Measurements from ENCODE around the gene SETD1A.

Gene SETD1A

DNA sequence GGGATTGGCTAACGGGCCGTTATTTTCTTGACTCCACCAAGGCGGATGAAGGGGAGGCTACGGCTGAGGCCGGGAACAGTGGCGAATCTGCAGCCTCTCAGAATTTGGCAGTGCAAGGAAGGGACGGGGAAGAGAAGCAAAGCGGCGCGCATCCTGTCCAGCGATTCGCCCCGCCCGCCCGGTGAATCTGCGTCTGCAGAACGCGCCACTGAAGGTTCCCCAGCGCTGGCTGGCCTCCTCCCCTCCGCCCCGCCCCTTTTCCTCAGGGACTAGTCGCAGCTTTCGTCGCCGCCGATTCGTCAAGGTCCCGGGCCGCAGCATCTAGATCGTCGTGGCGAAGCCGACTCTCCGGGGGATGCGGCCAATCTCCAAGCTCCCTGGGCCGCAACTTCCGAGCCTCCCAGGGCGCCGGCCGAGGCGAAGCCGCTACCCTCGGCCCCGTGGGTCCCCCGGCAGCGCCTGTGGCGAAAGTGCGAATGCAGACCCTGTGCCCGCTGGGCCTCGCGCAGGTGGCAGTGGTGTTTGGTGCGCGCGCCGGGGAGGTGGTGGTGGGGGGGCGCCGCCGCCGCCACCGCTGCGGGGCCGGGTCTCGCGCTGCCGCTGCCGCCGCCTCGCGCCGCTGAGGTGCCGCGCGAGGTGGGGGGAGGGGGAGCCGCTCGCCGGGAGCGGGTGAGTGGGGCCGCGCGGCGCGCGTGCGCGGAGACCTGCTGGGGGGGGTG is at the start of gene SETD1A:
Gene SETD1A, plus strand, starts transcription at position 299 of the 719 bp plus-strand sequence. CDS start 978 bp downstream, outside the sequence.
- peak; percentile 96 for DNase-seq (ENCODE audit: low read depth)

- DNase-seq (ENCODE audit: low read depth) = no peak
Observed at GRCh38 chr16:30910427-30911029, 47.0 kb upstream of the SETD1A start.

- no peak for DNase-seq (ENCODE audit: low read depth)
Observed at GRCh38 chr16:30912794-30913412, 44.7 kb upstream of the SETD1A start.

DNA sequence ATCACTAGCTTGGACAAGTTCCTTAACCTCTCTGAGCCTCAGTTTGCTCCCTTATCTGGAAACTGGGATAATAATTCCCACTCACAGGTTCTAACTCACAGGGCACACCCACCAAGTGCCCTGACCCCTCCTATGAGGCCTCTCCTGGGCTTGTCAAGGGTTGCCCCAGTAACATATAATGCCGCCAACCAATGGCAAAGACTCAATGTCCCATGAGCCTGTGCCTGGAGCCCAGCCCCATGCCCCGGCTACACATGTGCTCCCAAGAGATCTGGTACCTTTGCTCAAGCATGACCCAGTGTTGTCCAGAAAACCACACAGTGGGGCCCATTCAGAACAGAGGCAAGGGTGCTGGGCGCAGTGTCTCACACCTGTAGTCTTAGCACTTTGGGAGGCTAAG is 42.7 kb upstream of the SETD1A start:
- DNase-seq (ENCODE audit: low read depth) = no peak

DNA sequence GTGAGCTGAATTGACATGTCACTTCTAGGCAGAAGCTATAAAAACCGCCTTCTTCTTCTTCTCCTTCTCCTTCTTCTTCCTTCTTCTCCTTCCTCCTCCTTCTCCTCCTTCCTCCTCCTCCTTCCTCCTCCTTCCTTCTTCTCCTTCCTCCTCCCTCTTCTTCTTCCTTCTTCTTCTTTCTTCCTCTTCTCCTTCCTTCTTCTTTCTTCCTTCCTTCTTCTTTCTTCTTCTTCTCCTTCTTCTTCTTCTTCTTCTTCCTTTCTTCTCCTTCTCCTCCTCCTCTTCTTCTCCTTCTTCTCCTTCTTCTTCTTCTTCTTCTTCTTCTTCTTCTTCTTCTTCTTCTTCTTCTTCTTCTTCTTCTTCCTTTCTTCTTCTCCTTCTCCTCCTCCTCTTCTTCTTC is 38.9 kb upstream of the SETD1A start:
- no peak for DNase-seq (ENCODE audit: low read depth)

- DNase-seq (ENCODE audit: low read depth) = no peak
Observed at GRCh38 chr16:30920891-30921290, 36.7 kb upstream of the SETD1A start.

GRCh38 chr16:30921459-30921747 is 36.2 kb upstream of the SETD1A start:
- DNase-seq (ENCODE audit: low read depth) = no peak

DNA sequence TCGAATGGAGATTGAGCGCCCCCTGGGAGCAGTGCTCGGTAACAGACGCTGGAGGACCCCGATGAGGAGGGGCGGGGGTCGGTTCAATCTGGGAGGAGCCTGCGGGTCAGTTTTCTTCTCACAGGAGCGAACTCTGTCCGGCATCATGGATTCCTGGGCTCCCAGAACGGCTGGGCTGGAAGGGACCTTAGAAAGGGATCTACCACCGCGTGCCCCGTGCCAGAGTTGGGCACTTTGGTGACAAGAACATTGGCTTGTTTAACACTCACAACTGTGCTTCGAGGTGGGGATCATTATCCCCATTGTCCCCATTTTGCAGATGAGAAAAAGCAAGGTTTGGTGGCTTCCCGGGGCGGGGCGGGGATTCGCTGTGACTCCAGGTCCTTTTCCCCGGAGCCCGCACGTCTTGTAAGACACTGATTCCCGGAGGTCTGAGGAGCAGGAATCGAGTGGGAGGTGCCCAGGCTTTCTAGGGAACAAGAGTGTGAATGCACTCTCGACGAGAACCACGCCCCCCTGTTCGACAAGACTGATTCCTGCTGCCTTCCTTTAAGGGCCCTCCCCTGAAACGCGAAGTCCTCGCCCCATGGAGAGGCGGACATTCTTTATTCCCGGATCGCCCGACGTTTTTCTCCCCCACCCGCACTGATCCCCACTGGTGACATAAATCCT is 35.7 kb upstream of the SETD1A start:
- peak; percentile 92 for DNase-seq (ENCODE audit: low read depth)

GRCh38 chr16:30922420-30922959 is 35.1 kb upstream of the SETD1A start:
- peak; percentile 100 for DNase-seq (ENCODE audit: low read depth)

GRCh38 chr16:30922960-30923535 is 34.5 kb upstream of the SETD1A start:
- DNase-seq (ENCODE audit: low read depth) = peak; percentile 100

DNA sequence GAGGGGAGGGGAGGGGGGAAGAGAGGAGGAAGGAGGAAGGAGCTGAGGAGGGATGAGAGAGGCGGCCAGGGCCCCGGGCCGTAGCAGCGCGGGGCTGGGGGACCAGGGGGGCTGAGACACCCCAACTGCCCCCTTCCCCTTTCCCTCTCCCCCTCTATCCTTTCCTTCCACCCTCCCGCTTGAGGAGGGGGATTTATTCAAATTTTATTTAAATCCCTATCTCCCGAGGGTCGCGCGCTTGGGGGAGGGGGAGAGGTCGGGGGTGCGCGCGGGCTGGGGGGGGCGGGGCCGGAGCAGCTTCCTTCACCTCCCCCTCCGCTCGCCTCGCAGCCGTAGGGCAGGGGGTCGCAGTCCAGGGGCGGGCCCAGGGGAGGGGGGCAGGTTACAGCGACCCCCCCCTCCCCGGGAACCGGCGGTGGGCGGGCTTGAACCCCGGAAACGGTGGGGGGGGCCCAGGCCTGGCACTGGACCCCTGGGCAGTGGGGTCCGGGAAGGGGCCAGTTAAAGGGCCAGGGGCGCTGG is 33.9 kb upstream of the SETD1A start, which contains the start of gene FBXL19:
Gene FBXL19, plus strand, starts transcription at position 19 of the 522 bp plus-strand sequence. CDS start 2,183 bp downstream, outside the sequence.
- DNase-seq (ENCODE audit: low read depth) = no peak

GRCh38 chr16:30924076-30924912 is 33.3 kb upstream of the SETD1A start:
- DNase-seq (ENCODE audit: low read depth) = no peak

- no peak for DNase-seq (ENCODE audit: low read depth)
Observed at GRCh38 chr16:30924913-30925631, 32.5 kb upstream of the SETD1A start.

- DNase-seq (ENCODE audit: low read depth) = no peak
Observed at GRCh38 chr16:30925632-30925987, 31.9 kb upstream of the SETD1A start.

GRCh38 chr16:30925995-30926811 is 31.4 kb upstream of the SETD1A start:
- DNase-seq (ENCODE audit: low read depth) = no peak

DNA sequence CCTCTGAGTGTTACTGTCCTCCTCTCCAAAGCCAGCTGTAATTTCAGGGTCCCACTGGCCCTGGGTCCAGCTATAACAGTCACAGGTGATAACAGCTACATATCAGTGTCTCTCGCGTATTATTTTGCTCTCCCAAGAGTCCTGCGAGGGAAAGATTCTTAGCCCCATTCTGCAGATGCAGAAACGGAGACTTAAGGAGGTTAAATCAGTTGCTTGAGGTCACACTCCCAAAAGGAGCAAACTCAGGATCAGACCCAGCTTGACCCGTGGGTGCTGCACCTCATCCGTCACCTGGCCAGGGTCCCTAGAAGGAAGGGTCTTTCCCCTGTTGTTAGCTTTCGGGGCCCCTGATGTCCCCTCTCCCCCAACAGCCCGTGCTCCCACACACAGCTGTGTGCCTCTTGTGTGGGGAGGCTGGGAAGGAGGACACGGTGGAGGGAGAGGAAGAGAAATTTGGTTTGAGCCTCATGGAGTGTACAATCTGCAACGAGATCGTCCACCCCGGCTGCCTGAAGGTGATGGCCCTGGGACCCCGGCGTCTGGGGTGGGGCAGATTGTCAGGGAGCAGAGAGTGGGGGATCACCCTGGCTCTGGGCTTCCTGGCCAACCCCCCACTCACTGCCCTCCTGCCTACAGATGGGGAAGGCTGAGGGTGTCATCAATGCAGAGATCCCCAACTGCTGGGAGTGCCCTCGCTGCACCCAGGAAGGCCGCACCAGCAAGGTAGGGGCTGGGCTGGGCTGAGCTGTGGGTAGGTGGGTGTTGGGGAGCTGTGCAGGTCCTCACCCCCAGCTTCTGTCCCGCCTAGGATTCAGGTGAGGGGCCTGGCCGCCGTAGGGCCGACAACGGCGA is 30.4 kb upstream of the SETD1A start:
- DNase-seq (ENCODE audit: low read depth) = no peak

DNA sequence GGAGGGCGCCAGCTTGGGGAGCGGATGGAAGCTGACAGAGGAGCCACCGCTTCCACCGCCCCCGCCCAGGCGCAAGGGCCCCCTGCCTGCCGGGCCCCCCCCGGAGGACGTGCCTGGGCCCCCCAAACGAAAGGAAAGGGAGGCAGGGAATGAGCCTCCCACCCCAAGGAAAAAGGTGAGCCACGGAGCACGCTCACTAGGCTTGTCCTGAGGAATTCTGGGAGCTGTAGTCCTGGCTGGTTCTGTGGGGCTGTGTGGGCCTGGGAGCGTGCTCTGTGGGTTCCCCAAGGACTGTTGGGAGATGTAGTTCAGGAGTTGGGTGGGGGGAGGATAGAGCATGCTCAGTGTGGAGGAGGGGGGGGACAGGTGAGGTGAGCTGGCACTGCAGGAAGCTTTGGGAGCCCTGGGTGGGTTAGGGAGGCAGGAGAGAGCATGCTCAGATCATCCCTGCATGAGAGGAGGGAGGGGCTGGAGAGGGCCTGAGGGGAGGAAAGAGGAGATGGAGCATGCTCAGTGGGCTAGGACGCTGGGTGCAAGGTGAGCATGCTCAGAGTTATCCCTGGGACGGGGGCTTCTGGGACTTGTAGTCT is 29.7 kb upstream of the SETD1A start:
- DNase-seq (ENCODE audit: low read depth) = peak; percentile 54

DNA sequence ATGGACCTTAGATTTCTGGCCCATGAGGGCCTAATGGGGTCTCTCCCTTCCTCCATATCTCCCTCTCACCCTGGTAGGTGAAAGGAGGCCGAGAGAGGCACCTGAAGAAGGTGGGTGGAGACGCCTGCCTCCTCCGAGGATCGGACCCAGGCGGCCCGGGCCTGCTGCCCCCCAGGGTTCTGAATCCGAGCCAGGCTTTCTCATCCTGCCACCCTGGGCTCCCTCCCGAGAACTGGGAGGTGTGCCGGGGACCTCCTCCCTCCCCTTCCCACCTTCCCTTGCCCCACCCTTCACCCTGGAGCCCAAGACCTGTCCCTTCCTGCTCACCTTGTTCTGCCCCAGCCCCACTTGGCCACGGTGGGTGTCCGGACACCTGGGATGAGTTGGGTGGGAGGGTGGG is 29.2 kb upstream of the SETD1A start:
- DNase-seq (ENCODE audit: low read depth) = no peak

Data from iris pigment epithelial cell (primary cell).